HCT116 (cell line): ENCODE results near the gene RCL1. TPM values are rescaled to one million over a fixed set of nuclear protein-coding genes. Genes with fewer than 3 reads are reported as not detected.

Experiments
- ATAC-seq: fragments of 200-7000 bp; cut with Tn5 transposase; 2 replicates; pipeline ENCODE4 v1.9.1; 2020; ENCODE audit warnings: mild to moderate bottlenecking, moderate library complexity
- BruUV-seq: library from RNA; stranded (reverse); fragments of 400-500 nt; replicated peaks from 2 replicates; lab custom pipeline; 2021; lab: Mats Ljungman, UMichigan
- CTCF ChIA-PET: fragments of 300-600 bp; sonication (Branson Sonifier 250); formaldehyde crosslinking; loops from one replicate; lab custom pipeline; 2021; ENCODE audit warnings: antibody characterized with exemption; lab: Charles Lee
- POLR2A ChIA-PET: fragments of 300-600, 350-600 bp; sonication (Branson Sonifier 250); formaldehyde crosslinking; loops from one replicate; lab custom pipeline; 2021; ENCODE audit warnings: antibody characterized with exemption; lab: Charles Lee
- RAD21 ChIA-PET, 2 experiments: fragments of 300-600 bp; sonication (Branson Sonifier 250); formaldehyde crosslinking; loops; one replicate each; lab custom pipeline; 2023; ENCODE audit warnings: low total read pairs in 2 of 2; ENCODE audit not compliant: uncharacterized antibody in 2 of 2, unreplicated experiment in 2 of 2, low non-redundant PET in 1 of 2; lab: Charles Lee
- DNase-seq: peaks from one replicate; pipeline ENCODE4 v3.0.0-alpha.2; 2010; ENCODE audit warnings: low read depth, low spot score
- H2AFZ ChIP-seq: fragments of 200-600 bp; shearing (Covaris generic), sonication (generic); 2 replicates; pipeline ENCODE4 v1.6.1; 2017; ENCODE audit warnings: low read depth, mixed run types, mixed read lengths, antibody characterized with exemption, low read length; ENCODE audit not compliant: poor library complexity, severe bottlenecking
- H3K27ac ChIP-seq: 2 replicates; pipeline ENCODE4 v1.5.1; 2012; ENCODE audit warnings: low read depth, low read length
- H3K27me3 ChIP-seq: fragments of 200-600 bp; sonication (generic); 2 replicates; pipeline ENCODE4 v1.6.1; 2016; ENCODE audit warnings: mixed run types, low read length, mixed read lengths; ENCODE audit not compliant: insufficient read depth
- H3K36me3 ChIP-seq, 2 experiments: fragments of 200-500 bp in 1 of 2; fragments of 200-600 bp in 1 of 2; sonication (Bioruptor generic) in 1 of 2; sonication (generic) in 1 of 2; 2 replicates each; pipeline versions ENCODE4 v1.5.1 to v1.6.1; 2014 to 2016; ENCODE audit warnings: low read length in 2 of 2, inconsistent platforms in 1 of 2, mixed read lengths in 1 of 2, mixed run types in 1 of 2; ENCODE audit not compliant: insufficient read depth in 2 of 2, control insufficient read depth in 1 of 2
- H3K4me1 ChIP-seq, 2 experiments: fragments of 200-600 bp in 1 of 2; sonication (generic) in 1 of 2; 2 replicates each; pipeline versions ENCODE4 v1.5.1 to v1.6.1; 2012 to 2017; ENCODE audit warnings: low read length in 2 of 2, inconsistent platforms in 1 of 2, mild to moderate bottlenecking in 1 of 2, mixed read lengths in 1 of 2, mixed run types in 1 of 2, moderate library complexity in 1 of 2; ENCODE audit not compliant: insufficient read depth in 2 of 2, control insufficient read depth in 1 of 2
- H3K4me2 ChIP-seq: fragments of 200-600 bp; sonication (generic); 2 replicates; pipeline ENCODE4 v1.6.1; 2017; ENCODE audit warnings: mixed run types, low read length, mixed read lengths
- H3K4me3 ChIP-seq, 2 experiments: fragments of 200-600 bp in 1 of 2; sonication (generic) in 1 of 2; replicated peaks in 1 of 2; 2 replicates each; pipeline ENCODE4 v1.5.1; 2011 to 2016; ENCODE audit warnings: low read length in 2 of 2, control low read depth in 1 of 2, low read depth in 1 of 2, mild to moderate bottlenecking in 1 of 2, mixed read lengths in 1 of 2, mixed run types in 1 of 2
- H3K79me2 ChIP-seq: fragments of 200-600 bp; sonication (generic); 2 replicates; pipeline ENCODE4 v1.6.1; 2017; ENCODE audit warnings: mild to moderate bottlenecking, mixed run types, low read length, moderate library complexity, mixed read lengths; ENCODE audit not compliant: insufficient read depth
- H3K9ac ChIP-seq: fragments of 200-600 bp; sonication (generic); 2 replicates; pipeline ENCODE4 v1.6.1; 2016; ENCODE audit warnings: low read length, mixed read lengths
- H3K9me2 ChIP-seq: fragments of 200-600 bp; sonication (generic), shearing (Covaris generic); 2 replicates; pipeline ENCODE4 v1.6.1; 2017; ENCODE audit warnings: mixed run types, mild to moderate bottlenecking, moderate library complexity; ENCODE audit not compliant: insufficient read depth
- H3K9me3 ChIP-seq, 2 experiments: fragments of 200-500 bp in 1 of 2; fragments of 200-600 bp in 1 of 2; sonication (Bioruptor generic) in 1 of 2; sonication (generic) in 1 of 2; 2 replicates each; pipeline ENCODE4 v1.6.1; 2014 to 2017; ENCODE audit warnings: low read length in 2 of 2, mixed read lengths in 2 of 2, inconsistent platforms in 1 of 2, low read depth in 1 of 2, mild to moderate bottlenecking in 1 of 2, mixed run types in 1 of 2, moderate library complexity in 1 of 2; ENCODE audit not compliant: control insufficient read depth in 1 of 2, insufficient read depth in 1 of 2
- H4K20me1 ChIP-seq: fragments of 200-600 bp; sonication (generic), shearing (Covaris generic); 2 replicates; pipeline ENCODE4 v1.6.1; 2017; ENCODE audit warnings: mixed run types, mild to moderate bottlenecking, moderate library complexity; ENCODE audit not compliant: insufficient read depth
- CTCF ChIP-seq, 3 experiments: fragments of 200-600 bp in 1 of 3; sonication (generic) in 1 of 3; IDR thresholded peaks in 2 of 3; conservative IDR thresholded peaks in 1 of 3; 2 replicates each; pipeline ENCODE4 v1.5.1; 2012 to 2017; ENCODE audit warnings: low read depth in 2 of 3, low read length in 2 of 3, antibody characterized with exemption in 1 of 3, borderline replicate concordance in 1 of 3, control low read depth in 1 of 3, mild to moderate bottlenecking in 1 of 3, mixed read lengths in 1 of 3, mixed run types in 1 of 3, moderate library complexity in 1 of 3; ENCODE audit not compliant: insufficient read depth in 1 of 3
- EGR1 ChIP-seq: IDR thresholded peaks from 2 replicates; pipeline ENCODE4 v1.6.1; 2012; ENCODE audit warnings: low read depth
- ELF1 ChIP-seq: IDR thresholded peaks from 2 replicates; pipeline ENCODE4 v1.6.1; 2012; ENCODE audit warnings: low read depth, borderline replicate concordance
- EZH2phosphoT487 ChIP-seq: fragments of 200-600 bp; IDR thresholded peaks from 2 replicates; pipeline ENCODE4 v1.6.1; 2018; ENCODE audit warnings: antibody characterized with exemption, borderline replicate concordance
- POLR2AphosphoS5 ChIP-seq: IDR thresholded peaks from 2 replicates; pipeline ENCODE4 v1.6.1; 2011; ENCODE audit warnings: mild to moderate bottlenecking, low read depth, low read length, moderate library complexity
- SIN3A ChIP-seq: IDR thresholded peaks from 2 replicates; pipeline ENCODE4 v1.6.1; 2012; ENCODE audit warnings: low read depth
- SRF ChIP-seq: IDR thresholded peaks from 2 replicates; pipeline ENCODE4 v1.6.1; 2012; ENCODE audit warnings: low read depth
- YY1 ChIP-seq: IDR thresholded peaks from 2 replicates; pipeline ENCODE4 v1.6.1; 2011; ENCODE audit warnings: low read length, low read depth, moderate library complexity, mild to moderate bottlenecking; ENCODE audit not compliant: insufficient replicate concordance; ENCODE audit errors: extremely low read depth
- ZBTB33 ChIP-seq: IDR thresholded peaks from 2 replicates; pipeline ENCODE4 v1.6.1; 2011; ENCODE audit warnings: mild to moderate bottlenecking, low read length, moderate library complexity; ENCODE audit not compliant: insufficient replicate concordance; ENCODE audit errors: extremely low read depth
- intact Hi-C: fragments of 100-400 bp; cut with micrococcal nuclease; formaldehyde crosslinking; loops from 2 replicates; pipeline ENCODE4 v1.10.0; 2022
- total RNA-seq: library from RNA; stranded (reverse); gene quantifications from one replicate; pipeline ENCODE4 v1.2.1, GENCODE V29; 2021; ENCODE audit not compliant: unreplicated experiment

The RCL1 gene
- total RNA-seq, 1 experiment from 2014 or later, result 29.9 TPM

GRCh38 chr9:4887556-4887955 lies 94.8 kb downstream of the RCL1 start:
- BruUV-seq, result no TSS peak
- ChIA-PET POLR2A (no interaction called here), RAD21 (no interaction called here), CTCF (no interaction called here)
- Histone ChIP-seq H3K9ac (no peak overlapping the region), H3K27ac (no peak overlapping the region), H3K36me3 (no peaks in the 10 kb centered on the region), H3K9me2 (no peaks in the 10 kb centered on the region), H3K79me2 (no peaks in the 10 kb centered on the region), H2AFZ (no peak overlapping the region), H3K27me3 (no peaks in the 10 kb centered on the region), H3K4me3 (no peak overlapping the region), H3K4me2 (no peak overlapping the region), H4K20me1 (no peaks in the 10 kb centered on the region), H3K4me1 (peaks cover 0 to 1% of the 10 kb centered on the region in 2 experiments; a peak in 1 of 4 replicates), H3K9me3 (no peaks in the 10 kb centered on the region)
- ATAC-seq, result no peak
- no peak for DNase-seq
- TF ChIP-seq EGR1 (no peak), YY1 (no peak), POLR2AphosphoS5 (no peak), ZBTB33 (no peak), EZH2phosphoT487 (no peak), SIN3A (no peak), CTCF (IDR thresholded peaks at IDR 0.05 in 2 of 3, conservative IDR thresholded peaks at IDR 0.05 in 1 of 3; ENCODE audit: borderline replicate concordance in 1 of 3, insufficient read depth in 1 of 3, low read depth in 2 of 3, low read length in 2 of 3) (no peak), SRF (no peak), ELF1 (no peak)
- intact Hi-C loops, result no loop called here
